HG03469 (cell line): ENCODE measurements around the gene GABRB3.
"Not testable (repeated sequence)": the region's sequence is repeated elsewhere in the genome, so short reads cannot be mapped to it uniquely, and the experiment has no call there.

ENCODE experiments used
- ATAC-seq: cut with Tn5 transposase; IDR thresholded peaks from one replicate; pipeline ENCODE4 v1.9.1; 2021; ENCODE audit warnings: mild to moderate bottlenecking, moderate library complexity, moderate number of reproducible peaks; ENCODE audit not compliant: unreplicated experiment

GABRB3 gene

DNA sequence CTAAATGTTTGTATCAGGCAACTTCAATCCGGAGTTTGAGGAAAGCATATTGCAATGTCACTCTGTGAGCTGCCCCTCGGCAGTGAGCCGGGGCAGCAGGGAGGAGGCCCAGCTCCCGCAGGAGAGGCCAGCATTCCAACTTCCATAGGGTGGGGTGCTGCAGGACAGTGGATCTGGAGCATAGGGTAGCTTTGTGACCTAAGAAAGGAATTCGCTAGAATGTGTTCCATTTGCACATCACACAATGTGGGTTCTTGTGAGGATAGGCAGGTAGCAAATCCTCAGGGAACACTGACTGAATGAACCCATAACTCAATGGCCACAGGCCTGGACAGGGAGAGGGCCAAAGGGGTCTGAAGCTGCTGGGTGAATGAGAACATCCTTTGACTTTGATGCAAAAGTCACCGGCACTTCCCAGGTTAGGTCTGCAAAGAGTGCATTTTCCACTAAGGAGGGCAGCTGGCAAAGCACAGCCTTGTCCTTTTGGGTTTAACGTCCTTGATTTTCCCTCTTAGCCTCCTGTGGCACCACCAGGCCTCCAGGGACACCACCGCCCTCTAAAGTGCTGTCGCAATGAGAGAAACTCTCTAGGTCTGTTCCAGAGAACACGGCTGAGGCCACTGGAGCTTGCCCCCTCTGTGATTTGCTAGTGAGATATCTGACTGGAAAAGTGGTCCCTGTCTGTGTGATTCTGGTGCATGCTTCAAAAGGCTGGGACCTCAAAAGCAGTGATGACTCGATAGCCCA is 36.2 kb downstream of the GABRB3 start:
- no peak for ATAC-seq

GRCh38 chr15:26731965-26732364 is 40.9 kb downstream of the GABRB3 start:
- no peak for ATAC-seq

DNA sequence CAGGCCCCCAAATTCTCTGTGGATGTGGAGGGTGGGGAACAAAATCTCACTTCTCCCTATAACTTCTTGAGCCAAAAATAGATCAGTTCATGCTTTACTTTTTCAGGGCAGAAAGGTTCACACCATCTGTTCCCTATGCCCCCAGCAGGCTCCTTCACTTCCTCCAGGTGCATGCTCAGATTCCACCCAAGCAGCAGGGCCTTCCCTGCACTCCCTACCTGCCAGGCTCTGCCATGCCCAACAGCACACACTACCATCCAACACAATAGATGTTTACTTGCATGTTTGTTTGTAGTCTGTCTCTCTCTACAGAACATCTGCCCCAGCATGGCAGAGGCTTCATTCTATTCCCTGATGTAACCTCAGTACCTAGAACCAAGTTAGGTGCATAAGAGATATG is 43.3 kb downstream of the GABRB3 start:
- no peak for ATAC-seq

GRCh38 chr15:26729030-26729429 is 43.8 kb downstream of the GABRB3 start:
- no peak for ATAC-seq

GRCh38 chr15:26724381-26725150 is 48.3 kb downstream of the GABRB3 start:
- ATAC-seq, result no peak

GRCh38 chr15:26722621-26723160 is 50.2 kb downstream of the GABRB3 start:
- ATAC-seq, result no peak

DNA sequence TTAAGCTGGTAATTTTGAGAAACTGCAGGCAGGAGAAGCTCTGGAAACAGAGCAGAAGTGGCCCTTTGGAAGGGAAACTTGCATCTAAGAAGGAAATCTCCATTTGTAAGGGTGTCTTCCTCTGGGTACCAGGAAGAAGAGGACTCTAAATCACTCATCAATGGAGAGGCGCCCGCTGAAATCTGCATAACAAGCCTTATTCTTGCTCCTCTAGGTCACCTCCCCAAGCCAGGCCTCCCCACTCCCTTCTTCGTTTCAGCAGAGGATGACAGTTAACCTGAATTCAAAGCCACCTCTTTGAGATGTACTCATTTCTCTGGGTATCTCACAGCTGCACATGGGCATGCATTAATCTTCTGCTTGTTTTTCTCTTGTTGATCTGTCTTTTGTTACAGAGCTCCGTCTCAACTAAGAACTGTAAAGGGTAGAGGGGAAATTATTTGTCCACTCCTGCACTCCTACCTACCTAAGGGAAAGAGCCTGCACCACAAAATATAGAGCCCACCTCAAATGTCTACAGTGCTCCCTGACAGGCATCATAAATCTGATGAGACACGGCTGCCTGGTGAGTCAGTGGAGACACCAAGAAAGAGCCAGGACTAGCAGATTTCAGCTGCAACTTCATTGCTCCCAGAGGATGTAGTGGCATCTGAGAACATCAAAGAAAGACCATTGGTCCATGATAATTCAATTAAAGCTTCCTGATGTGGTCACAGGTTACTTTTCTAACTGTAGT is 51.5 kb downstream of the GABRB3 start:
- no peak for ATAC-seq

GRCh38 chr15:26720546-26720945 is 52.3 kb downstream of the GABRB3 start:
- ATAC-seq, result no peak

DNA sequence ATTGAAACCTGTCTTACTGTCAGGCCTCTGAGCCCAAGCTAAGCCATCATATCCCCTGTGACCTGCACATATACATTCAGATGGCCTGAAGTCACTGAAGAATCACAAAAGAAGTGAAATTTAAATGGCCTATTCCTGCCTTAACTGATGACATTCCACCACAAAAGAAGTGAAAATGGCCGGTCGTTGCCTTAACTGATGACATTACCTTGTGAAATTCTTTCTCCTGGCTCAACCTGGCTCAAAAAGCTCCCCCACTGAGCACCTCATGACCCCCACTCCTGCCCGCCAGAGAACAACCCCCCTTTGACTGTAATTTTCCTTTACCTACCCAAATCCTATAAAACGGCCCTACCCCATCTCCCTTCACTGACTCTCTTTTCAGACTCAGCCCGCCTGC is 53.0 kb downstream of the GABRB3 start:
- ATAC-seq, result not testable (repeated sequence)

- ATAC-seq, result no peak
Measured at GRCh38 chr15:26716069-26716468, 56.8 kb downstream of the GABRB3 start.

DNA sequence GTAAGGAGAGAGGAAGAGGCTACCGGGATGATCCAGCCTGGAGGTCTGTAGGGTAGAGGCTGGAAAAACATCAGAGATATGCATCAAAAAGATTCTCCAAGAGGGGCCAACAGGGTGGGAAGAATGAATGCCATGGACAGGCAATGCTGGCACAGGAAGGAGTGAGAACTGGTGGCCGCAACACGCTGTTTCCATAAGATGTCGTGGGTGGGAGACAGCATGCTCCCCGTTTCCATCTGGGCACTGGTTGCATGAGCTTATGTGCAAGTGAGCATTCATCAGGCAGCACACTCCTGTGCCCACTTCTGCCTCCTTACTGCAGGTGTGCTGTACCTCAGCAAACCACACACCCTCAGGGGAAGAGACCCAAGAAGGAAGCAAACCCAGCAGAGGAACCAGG is 59.4 kb downstream of the GABRB3 start:
- no peak for ATAC-seq

DNA sequence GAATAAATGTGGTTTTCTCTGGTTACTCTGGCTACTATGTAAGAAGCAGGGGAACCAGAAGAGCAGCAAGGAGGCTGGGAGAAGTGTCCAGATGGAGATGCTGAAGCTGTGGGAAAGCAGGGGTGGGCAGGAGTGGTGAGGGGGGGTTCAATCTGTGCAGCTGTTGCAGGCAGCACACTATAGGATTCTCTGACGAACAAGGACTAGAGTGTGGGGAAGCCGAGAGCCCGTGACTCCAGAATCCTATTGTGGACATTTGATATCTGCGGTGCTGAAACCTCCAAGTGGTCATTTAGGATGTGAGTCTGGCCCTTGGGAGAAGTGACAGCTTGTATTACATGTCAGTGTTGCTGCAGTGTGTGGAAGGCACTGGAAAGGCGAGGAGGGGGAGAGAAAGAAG is 60.5 kb downstream of the GABRB3 start:
- ATAC-seq, result no peak

- ATAC-seq, result no peak
Measured at GRCh38 chr15:26711445-26711844, 61.4 kb downstream of the GABRB3 start.

GRCh38 chr15:26702381-26702780 is 70.5 kb downstream of the GABRB3 start:
- ATAC-seq, result no peak

GRCh38 chr15:26698555-26698954 is 74.3 kb downstream of the GABRB3 start:
- no peak for ATAC-seq

GRCh38 chr15:26697913-26698312 is 75.0 kb downstream of the GABRB3 start:
- no peak for ATAC-seq

DNA sequence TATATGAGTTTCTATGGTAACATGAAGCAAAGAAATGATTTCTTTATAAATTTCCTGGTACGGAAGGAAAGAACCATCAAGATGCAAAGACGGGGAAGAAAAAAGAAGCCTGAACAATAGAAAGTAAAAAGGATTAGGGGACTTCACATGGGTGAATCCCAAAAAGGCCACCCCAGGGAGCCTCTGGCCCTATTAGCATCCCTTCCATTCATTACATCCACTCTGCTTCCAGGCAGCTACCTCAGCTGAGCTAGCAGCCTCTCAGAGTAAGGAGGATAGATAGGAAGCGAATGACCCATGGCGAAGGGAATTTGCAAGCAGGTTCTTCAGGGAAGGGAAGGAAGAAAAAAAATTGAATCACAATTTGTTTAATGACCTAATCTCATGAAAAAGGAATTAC is 81.6 kb downstream of the GABRB3 start:
- no peak for ATAC-seq

DNA sequence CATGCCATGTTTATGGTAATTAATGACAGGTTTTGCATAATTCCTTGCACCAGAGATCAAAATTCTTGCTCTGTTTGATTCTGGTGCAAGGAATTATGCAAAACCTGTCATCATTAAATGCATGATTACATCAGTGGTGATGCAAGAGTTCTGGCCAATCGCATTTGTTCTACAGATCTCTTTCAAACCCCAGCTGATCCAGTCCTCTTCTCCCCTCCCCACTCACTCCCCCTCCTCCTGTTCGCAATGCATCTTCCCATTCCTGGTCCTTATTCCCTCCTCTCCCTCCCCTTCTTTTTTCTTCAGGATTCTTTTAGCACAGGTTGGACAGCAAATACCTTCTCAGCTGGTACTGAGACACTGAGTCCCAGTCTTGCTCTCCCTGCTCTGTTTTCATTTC is 82.1 kb downstream of the GABRB3 start:
- no peak for ATAC-seq

- no peak for ATAC-seq
Measured at GRCh38 chr15:26689462-26689861, 83.4 kb downstream of the GABRB3 start.

- no peak for ATAC-seq
Measured at GRCh38 chr15:26686547-26687187, 86.2 kb downstream of the GABRB3 start.

GRCh38 chr15:26682598-26683164 is 90.2 kb downstream of the GABRB3 start:
- ATAC-seq, result no peak
